Eye (tissue), 1 donor: Measurements from ENCODE around the gene PROKR1.

Source experiments
- DNase-seq: peaks from one replicate; pipeline ENCODE4 v3.0.0-alpha.2; 2015

The PROKR1 gene

DNA sequence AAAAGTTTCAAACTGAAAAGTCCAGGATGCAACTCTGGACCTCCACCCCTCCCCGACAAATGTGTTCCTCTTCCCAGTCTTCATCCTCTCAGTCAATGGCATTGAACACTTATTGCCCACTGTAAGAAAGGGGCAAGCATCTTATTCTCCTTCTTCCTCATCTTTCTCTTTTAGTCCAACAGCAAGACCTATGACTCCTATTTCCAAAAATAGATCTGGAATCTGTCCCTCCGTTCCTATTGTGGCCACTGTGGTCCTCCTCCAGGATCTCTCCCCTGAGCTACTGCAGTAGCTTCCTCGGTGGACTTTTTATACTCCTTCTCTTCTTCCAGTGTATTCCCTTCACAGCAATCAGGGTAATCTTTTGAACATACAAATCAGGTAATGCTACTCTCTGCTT is 63.3 kb downstream of the PROKR1 start:
- no peak for DNase-seq
